ENCODE results near the gene CPNE2.

The CPNE2 gene

DNA sequence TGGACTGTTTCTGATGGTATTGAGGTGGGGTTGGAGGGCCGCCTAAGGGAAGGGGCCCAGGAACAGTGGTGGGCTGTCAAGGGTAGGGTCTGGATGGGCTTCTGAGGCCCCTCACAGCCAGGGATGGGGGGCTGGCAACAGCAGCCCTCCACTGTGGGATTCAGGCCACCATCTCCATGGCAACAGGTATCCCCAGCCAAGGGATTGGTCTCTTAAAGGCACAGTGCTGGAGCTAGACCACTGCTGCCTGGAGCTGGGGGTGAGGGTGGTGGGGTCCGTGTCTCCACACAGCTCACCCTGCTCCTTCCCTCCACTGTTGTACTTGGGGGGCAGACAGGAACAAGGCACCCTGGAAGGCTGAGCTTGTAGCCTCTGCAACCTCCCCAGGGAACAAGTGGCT, 51.6 kb downstream of the CPNE2 start:
- DNase-seq (ENCODE audit: low read depth, low spot score) = no peak

DNA sequence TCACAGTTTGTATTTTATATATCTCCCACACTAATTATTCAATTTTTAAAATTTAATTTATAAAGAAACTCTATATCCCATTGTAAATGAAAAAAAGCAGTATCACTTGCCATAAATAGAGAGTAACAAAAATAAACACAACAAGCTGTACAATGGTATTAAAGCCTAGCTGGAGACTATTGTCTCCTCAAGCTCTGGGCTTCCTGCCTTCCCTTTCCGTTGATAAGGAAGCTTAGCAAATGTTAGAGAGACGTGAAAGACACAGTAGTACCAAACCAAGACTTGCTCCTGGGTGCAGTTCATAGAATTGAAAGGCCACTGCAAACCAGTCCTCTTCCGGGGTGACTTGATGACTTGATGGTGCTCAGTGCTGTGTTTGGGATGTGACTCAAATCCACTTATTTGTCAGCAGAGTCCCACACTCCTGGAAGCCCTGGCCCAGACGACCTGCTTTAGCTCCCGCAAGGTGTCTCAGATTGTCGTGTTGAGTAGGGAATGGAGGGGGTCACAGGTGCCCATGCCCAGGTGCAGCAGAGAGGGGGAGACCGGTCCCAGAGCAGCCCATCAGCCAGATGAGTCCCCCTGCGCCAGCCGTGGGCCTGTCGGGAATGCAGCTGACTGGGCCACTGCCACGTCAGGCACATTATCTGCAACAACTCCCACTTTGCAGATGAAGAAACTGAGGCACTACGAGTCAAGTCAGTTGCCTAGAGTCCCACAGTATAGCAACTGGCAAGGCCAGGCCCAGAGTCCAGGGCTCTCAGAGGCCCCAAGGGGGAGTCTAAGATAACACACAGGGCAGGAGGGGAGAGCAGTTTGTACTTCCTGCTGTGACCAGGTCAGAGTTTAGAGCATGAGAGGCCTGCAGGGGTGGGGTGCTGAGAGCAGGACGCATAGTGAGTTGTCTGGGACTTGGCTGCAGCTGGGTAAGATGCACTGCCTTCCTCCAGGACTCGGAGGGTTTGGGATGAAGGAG, 53.0 kb downstream of the CPNE2 start:
- no peak for DNase-seq (ENCODE audit: low read depth, low spot score)

DNA sequence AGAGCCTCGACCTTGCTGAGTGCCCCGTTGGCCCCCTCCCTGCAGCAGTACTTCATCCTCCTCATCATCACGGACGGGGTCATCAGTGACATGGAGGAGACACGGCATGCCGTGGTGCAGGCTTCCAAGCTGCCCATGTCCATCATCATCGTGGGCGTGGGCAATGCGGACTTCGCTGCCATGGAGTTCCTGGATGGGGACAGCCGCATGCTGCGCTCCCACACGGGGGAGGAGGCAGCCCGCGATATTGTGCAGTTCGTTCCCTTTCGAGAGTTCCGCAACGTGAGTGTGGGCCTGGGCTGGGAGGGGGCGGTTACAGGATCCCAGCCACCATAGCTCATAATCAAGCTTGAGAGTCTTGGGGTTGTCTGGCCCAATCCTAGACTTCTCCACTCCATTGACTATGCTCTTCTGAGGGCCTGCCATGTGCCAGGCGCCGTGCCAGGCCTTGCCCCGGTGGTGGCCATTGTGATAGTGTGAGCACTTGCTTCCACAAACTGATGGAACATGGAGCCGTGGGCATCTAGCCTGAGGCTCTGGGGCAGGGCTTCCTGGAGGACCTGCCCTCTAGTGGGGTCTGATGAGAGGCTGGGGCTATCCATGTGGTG, 53.8 kb downstream of the CPNE2 start:
- no peak for DNase-seq (ENCODE audit: low read depth, low spot score)

DNA sequence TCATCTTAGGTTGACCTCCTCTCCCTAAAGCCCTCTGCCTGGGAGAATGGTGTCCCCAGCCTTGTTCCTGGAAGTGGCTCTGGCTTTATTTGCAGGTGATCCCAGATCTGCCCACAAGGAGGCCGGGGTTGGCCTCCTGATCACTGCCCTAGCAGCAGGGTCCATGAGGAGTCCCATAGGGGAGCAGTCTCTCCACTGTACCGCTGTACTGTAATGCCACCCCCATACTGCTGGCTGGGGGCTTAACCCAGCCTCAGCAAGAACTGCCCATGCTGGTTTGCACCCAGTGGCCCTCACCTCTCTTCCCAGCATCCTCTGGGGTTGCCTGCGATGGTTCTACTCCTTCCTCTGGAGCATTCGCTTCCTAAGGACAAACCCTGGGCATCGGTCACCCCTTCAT, 54.4 kb downstream of the CPNE2 start:
- DNase-seq (ENCODE audit: low read depth, low spot score) = no peak

DNA sequence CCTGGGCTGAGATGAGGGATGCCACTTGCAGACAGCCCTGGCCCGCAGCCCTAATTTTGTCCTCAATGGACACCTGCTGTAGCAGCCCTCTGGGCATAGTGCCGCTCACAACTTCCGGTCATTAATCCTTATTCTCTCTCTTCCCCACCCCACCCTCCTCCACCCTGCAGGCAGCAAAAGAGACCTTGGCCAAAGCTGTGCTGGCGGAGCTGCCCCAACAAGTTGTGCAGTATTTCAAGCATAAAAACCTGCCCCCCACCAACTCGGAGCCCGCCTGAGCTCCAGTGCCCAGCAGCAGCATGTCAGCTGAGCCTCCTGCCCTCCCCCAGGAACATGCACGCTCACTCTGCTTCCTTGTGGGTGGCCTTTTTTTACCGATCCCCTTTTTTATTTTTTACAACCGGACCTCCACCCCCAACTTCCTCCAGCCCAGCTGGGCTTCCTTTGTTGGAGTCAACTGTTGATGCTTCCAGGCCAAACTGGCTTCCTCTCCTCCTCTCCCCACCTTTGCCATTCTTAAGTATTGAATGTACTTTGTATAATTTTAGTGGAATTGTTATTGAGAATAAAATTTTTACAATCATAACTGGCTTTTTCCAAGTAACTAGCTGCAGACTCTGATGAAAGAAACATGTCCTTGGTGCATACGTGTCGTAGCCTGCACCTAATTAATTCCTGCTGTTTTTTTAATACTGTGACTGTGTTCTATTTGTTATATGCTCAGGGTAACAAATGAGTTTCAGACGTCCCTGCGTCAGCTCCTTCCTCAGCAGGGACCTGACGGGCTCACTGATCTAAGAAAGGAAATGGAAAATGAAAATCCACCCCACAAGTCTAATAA, 55.2 kb downstream of the CPNE2 start:
- DNase-seq (ENCODE audit: low read depth, low spot score) = no peak

DNA sequence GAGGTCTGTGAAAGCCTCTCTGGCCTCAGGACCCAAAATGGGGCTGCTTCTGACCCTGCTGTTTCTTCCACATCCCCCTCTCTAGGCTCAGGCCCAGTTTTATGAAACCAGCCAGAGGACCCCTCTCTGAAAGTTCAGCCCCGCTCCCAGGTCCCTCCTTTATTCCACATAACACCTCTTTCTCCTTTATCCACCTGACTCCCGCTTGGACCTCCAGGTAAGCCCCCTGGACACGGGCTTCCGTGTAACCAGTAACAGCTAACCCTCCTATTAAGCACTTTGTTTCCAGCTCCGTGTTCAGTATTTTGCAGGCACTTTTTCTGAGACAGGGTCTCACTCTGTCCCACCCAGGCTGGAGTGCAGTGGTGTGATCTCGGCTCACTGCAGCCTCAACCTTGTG, 56.1 kb downstream of the CPNE2 start:
- no peak for DNase-seq (ENCODE audit: low read depth, low spot score)

DNA sequence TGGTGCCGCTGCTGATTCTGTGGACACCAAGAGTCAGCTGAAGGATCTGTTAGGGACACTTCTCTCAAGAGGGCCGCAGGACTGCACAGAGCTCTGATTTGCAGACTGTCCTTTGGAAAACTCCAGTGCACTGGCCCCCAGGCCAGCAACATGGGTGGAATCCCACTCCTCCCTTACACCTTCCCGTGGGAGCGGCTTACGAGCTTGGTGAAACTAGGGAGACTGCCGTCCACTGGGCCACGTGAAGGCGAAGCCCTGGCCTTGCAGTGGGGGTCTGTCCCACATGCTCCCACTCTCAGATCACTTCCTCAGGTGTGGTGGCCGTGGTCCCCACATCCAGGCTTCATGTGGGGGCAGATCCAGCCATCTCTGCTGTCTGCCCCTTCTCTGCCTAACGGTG, 57.0 kb downstream of the CPNE2 start:
- DNase-seq (ENCODE audit: low read depth, low spot score) = no peak

DNA sequence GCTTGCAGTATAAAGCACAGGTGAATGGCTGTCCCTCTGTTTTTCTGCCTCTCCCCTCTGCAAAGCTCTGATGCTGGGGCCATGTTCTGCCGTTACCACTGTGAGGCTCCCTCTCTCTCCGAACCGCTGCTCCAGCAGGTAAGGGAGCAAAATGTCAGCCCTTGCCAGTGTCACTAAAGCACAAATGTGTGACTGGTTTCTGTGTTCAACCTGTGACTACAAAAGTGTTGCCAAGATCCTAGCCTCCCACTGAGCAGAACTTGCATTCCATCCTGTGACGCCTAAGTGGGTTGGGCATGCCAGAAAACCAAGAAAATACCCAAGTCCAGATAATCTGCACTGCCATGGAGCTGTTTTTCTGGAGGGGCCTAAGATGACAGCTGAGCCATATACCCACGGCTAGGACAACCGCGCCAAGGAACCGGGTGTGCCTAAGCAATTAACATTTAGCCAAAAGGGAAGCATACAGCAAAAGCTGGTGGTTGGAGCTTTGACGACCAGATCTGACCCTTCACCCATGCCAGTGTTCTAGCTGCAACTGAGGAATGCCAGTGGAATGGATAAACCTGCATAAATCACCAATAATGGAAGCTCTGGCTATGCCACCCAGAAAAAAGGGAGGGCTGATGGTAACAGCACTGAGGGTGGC, 58.4 kb downstream of the CPNE2 start:
- DNase-seq (ENCODE audit: low read depth, low spot score) = peak; percentile 88

DNA sequence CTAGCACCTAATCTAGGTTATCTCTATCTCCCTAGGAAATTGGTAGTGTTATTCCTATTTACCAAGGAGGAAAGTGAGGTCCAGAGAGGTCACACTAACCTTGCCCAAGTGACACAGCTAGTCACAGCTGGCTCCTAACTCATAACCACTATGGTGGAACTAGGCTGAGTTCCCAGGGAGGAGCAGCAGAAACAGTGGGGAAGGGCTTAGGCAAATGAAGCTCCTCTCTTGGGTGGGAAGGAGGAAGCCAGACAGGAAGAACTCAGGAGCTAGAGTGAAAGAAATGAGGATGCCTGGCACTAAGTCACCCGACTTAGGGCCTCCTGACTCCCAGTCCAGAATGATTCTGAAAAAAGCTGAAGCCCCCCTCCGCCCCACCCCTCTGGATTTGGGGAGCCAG, 59.0 kb downstream of the CPNE2 start:
- DNase-seq (ENCODE audit: low read depth, low spot score) = no peak

DNA sequence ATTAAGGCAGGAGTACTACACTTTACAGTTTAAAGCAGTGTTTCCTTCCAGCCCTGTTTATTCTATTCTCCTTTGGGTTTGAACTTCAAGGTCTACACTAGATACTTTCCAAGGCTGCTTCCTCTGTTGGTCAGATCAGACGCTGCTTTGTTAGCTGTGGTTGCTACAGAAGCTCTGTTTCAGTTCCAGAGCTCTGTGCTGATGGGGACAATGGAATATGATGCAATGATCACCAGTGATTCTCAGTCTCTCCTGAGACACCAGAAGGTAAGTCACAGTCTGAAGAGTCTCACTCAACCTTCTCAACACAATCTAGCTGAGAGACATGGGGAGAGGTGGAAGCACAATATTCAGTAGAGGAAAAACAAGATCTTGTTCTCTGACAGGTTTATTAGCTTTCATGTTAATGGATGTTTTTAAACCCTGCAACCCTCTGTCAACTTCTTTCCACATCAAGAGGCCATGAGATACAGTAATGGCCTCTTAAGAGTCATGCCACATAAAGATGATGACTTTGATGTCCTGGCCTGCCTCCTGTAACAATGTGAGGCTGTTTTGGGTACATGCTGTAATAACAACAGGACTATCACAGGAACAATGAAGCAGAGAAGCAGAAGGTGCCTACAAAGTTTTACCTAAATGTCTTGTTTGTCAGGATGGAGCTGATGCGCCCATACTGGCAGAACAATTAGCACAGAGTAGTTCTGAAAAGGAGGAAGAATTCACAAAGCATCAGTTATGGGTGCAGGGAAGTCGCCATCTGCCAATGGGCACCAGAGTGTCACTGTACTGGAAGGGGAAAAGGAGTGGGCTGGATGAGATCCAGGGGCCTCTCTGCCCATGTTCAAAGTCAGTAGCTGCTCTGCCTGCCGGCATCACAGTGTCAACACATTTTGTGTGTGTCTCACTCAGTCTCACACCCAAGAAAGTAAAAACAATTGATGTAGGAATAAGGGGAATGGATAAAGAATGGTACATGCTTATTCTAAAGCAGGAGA, 60.0 kb downstream of the CPNE2 start:
- no peak for DNase-seq (ENCODE audit: low read depth, low spot score)

DNA sequence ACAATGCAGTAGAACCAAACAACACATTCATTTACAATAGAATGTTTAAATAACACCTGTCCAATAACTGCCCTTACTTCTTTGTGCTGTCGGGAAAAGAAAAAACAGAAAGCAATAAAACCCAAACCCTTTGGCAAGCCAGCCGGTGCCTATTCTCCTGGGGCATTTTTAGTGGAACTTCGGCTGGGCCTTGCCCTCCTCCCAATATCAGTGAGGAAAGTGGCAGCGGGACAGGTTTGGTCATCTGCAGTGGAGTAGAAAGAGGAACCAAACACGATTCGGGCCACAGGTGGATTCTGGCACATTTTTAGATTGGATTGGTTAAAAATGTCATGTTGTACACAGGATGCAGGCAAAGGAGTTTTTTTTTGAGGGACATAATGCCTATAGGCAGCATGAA, 61.5 kb downstream of the CPNE2 start:
- DNase-seq (ENCODE audit: low read depth, low spot score) = no peak

DNA sequence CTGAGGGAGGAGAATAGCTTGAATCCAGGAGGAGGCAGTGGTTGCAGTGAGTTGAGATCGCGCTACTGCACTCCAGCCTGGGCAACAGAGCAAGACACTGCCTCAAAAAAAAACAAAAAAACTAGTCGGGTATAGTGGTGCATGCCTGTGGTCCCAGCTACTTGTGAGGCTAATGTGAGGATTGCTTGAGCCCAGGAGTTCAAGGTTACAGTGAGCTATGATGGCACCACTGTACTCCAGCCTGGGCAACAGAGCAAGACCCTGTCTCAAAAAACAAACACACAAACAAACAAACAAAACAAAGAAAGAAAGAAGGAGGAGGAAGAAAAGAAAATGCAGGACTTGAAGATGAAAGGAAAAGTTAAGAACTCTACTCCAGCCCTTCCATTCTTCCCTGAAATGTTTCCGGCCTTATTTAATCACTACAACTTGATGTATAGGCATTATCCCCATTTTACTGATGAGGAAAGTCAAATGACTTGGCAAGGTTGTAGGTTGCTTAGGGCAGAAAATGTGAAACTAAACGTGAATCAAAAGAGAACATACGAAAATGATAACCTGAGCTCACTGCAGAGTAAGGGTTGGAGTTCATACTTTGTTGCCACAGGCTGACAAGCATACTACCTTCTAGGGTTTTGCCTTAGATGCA, 63.4 kb downstream of the CPNE2 start:
- DNase-seq (ENCODE audit: low read depth, low spot score) = no peak

DNA sequence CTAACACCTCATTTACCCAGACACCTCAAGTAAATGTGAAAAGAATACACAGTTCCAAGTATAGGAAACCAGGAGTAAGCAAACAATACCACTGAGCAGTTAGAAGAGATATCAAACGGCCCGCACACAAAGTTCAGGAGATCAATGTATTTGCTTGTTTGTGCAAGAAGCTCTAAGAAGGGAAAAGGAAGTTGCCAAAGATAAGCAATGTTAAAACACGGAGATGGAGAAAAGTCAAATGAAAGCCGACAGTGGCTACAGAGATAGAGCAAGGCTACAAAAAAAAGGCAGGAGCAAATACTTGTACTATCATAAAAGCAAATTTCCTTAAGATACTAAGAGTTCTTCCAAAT, 63.9 kb downstream of the CPNE2 start:
- no peak for DNase-seq (ENCODE audit: low read depth, low spot score)

DNA sequence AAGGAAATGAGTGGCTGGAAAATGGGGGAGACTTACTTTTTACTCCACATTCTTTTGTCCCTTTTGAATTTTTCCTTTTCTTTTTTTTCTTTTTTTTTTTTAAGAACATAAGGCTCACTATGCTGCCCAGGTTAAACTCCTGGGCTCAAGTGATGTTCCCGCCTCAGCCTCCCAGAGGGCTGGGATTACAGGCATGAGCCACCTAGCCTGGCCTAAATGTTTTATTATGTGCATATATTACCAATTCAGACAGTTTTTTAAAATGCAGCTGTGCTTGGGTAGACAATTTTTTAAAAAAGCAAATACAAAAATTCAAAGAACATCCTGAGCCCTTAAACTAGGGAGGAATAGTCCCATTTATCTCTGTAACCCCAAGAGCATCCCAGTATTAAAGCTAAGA, 65.2 kb downstream of the CPNE2 start:
- no peak for DNase-seq (ENCODE audit: low read depth, low spot score)

DNA sequence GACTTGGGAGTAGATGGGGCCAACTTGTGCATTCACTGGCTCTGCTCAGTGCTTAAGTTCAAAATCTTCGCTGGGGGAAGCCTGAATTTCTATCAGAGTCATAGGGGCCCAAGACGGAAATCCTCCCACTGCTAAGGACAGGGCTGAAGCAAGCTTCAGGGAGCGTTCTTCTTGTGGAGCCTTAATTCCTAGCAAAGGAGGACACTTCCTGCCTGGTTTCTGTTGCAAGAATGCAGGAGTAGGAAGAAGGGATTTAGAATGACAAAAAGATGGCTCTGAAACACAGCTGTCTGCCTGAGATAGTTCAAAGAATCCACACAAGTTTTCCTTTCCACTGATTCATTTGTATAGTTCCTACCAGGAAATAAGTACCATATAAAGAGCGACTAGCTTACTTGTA, 67.1 kb downstream of the CPNE2 start:
- DNase-seq (ENCODE audit: low read depth, low spot score) = no peak

DNA sequence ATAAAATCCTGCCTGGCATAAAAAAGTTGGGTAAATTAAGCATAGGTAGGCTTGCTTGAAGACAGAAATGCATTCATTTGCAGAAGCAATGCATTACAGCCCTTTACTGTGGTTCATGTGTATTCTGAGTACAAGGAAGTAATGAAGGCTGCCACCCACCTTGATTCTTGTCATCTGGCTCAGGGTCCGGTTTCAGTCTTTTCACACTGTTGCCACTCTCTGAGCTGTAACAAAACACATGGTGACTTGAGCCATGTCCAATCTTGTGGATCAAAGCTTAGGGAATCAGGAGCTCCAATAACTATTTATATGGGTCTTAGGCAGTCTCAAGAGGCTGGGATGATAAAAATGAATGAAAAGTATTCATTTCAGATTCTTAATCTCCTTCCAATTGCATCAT, 71.5 kb downstream of the CPNE2 start:
- no peak for DNase-seq (ENCODE audit: low read depth, low spot score)

DNA sequence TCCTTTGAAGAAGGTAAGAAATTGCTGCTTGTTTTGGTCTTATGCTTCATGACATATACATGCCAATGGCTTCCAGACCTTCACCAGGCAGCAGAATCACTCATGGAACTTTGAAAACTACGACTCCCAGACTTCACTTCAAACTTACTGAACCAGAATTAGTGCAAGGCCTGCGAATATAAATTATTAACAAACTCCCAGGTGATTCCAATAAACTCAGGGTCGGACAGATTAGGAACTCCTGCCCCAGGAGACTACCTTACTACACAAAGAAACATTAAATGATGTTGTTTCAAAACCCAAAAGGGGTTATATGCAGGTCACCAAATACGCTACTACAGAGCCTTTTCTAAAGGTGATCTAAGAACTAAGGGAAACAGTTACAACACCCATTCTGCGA, 73.1 kb downstream of the CPNE2 start:
- no peak for DNase-seq (ENCODE audit: low read depth, low spot score)

DNA sequence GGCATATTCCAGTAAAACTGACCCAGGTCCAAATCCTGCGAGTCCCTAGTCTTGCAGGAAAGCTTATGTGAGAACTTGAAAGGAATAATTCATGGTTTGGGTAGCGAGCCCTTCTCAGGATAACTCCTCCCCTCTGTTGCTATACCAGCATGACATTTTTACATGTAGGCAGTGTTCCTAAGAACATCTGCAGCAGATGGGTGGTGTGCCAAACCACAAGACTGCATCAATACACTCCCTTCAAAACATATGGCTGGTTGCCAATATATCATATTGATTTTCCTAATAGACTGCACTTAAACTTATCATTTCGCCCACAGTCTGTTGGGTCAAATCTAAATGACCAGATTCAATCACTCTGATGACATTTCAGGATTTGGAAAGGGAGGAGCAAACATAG, 73.6 kb downstream of the CPNE2 start:
- no peak for DNase-seq (ENCODE audit: low read depth, low spot score)

DNA sequence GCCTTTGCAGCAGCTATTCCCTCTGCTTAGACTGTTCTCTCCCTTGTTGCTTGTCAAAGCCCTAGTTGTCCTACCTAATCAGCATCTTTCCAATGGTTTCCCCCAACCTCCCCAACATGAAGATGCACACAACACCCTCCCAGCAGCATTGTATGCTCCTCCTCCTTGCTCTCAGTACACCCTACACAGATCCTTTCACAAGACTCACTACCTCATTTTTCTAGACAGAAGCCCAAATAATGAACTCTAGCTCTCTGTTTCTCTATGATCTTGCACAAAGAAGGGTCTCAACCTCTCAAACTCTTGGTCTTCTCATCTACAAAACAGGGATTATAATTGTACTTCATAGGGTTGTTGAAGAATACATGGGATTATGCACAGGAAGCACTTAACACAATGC, 74.1 kb downstream of the CPNE2 start:
- no peak for DNase-seq (ENCODE audit: low read depth, low spot score)

DNA sequence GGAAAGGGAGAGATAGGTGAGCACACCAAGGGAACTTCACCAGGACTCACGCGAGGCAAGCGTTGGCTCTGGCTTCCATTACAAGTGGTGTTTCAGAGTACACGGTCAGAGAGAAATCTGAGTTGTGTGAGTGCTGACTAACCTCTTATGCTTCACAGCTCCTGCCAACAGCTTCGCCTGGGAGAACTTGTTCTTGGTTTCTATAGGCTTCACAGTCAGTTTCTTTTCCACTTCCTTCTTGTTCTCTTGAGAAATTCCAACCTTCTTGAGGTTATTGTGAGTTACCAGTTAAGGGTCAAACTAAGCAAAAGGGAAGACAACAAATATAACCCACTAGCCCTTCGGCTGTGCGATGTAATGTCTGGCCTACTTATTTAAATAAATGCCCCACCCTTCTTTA, 74.6 kb downstream of the CPNE2 start:
- peak; percentile 72 for DNase-seq (ENCODE audit: low read depth, low spot score)

Data from astrocyte of the hippocampus (primary cell).